ENCODE data around the gene FZD8. TPM values are rescaled to one million over a fixed set of nuclear protein-coding genes. Genes with fewer than 3 reads are reported as not detected.

The FZD8 gene
- total and polyA plus RNA-seq, 2 experiments from 2014 or later = 0.47 to 8.7 TPM

DNA sequence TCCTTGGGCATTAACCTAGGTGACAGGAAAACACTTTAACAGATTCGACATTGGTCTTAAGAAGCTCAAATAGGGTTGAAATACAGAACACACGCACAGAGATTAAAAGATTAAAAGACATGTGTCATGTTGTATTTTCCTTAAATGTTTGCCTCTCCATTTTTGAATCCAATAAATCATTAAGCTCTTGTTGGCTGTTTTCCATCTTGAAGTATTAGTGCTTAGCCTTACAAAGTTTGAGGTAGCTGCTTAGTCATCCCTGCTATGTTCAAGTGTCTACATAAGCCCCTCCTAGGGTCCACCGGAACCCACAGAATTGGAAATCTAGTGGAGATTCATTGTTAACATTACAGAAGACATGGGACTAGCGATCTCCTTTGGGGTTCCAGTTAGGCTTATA is 49.7 kb downstream of the FZD8 start (continued):
- no peak for TF ChIP-seq ZNF462 (CRISPR knock-in tag; IDR thresholded peaks at IDR 0.05)

GRCh38 chr10:35588836-35589235 is 53.3 kb downstream of the FZD8 start:
- Histone ChIP-seq H4K20me1 (replicated peaks; ENCODE audit: insufficient read depth) (no peaks in the 10 kb centered on the region), H3F3A (replicated peaks; ENCODE audit: low read depth) (no peaks in the 10 kb centered on the region; the same call in 1 of the 2 replicates), H3K9me2 (ENCODE audit: insufficient read depth) (peaks cover 15% of the 10 kb centered on the region), H3K36me3 (ENCODE audit: insufficient read depth) (no peaks in the 10 kb centered on the region), H3K4me3 (no peak overlapping the region), H3K79me2 (replicated peaks; ENCODE audit: insufficient read depth) (no peaks in the 10 kb centered on the region), H3K27ac (ENCODE audit: low read depth) (no peak overlapping the region), H3K4me1 (ENCODE audit: insufficient read depth) (peaks cover 13% of the 10 kb centered on the region; the same call in 1 of the 2 replicates), H2AFZ (no peak overlapping the region), H3K27me3 (ENCODE audit: insufficient read depth) (no peaks in the 10 kb centered on the region), H3K4me2 (no peak overlapping the region)
- Mint-ChIP-seq H3K4me3 (no peak overlapping the region), H3K9me3 (peaks cover 39% of the 10 kb centered on the region), H3K36me3 (ENCODE audit: low read depth) (peaks cover 30% of the 10 kb centered on the region), H3K27ac (no peak overlapping the region), H3K4me1 (peaks cover 8% of the 10 kb centered on the region), H3K27me3 (ENCODE audit: insufficient read depth, low read depth, poor library complexity) (peaks cover 2% of the 10 kb centered on the region)
- ATAC-seq (no peak), DNase-seq (ENCODE audit: low spot score) (no peak)
- TF ChIP-seq CREB1 (CRISPR knock-in tag; IDR thresholded peaks at IDR 0.05; ENCODE audit: low read depth) = no peak
- TF ChIP-seq, protein P1, sequence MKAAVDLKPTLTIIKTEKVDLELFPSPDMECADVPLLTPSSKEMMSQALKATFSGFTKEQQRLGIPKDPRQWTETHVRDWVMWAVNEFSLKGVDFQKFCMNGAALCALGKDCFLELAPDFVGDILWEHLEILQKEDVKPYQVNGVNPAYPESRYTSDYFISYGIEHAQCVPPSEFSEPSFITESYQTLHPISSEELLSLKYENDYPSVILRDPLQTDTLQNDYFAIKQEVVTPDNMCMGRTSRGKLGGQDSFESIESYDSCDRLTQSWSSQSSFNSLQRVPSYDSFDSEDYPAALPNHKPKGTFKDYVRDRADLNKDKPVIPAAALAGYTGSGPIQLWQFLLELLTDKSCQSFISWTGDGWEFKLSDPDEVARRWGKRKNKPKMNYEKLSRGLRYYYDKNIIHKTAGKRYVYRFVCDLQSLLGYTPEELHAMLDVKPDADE (IDR thresholded peaks at IDR 0.05) = no peak
- TF ChIP-seq, protein P2, sequence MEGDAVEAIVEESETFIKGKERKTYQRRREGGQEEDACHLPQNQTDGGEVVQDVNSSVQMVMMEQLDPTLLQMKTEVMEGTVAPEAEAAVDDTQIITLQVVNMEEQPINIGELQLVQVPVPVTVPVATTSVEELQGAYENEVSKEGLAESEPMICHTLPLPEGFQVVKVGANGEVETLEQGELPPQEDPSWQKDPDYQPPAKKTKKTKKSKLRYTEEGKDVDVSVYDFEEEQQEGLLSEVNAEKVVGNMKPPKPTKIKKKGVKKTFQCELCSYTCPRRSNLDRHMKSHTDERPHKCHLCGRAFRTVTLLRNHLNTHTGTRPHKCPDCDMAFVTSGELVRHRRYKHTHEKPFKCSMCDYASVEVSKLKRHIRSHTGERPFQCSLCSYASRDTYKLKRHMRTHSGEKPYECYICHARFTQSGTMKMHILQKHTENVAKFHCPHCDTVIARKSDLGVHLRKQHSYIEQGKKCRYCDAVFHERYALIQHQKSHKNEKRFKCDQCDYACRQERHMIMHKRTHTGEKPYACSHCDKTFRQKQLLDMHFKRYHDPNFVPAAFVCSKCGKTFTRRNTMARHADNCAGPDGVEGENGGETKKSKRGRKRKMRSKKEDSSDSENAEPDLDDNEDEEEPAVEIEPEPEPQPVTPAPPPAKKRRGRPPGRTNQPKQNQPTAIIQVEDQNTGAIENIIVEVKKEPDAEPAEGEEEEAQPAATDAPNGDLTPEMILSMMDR (conservative IDR thresholded peaks at IDR 0.05; ENCODE audit: low read depth in 2 of 2) = no peak
- no peak for TF ChIP-seq EZH2phosphoT487 (IDR thresholded peaks at IDR 0.05; ENCODE audit: unreplicated experiment)
- no peak for TF ChIP-seq ZNF331 (CRISPR knock-in tag; IDR thresholded peaks at IDR 0.05; ENCODE audit: low read depth)
- TF ChIP-seq JUNB (IDR thresholded peaks at IDR 0.05; ENCODE audit: unreplicated experiment) = no peak
- no peak for TF ChIP-seq ZNF114 (CRISPR knock-in tag; IDR thresholded peaks at IDR 0.05)
- TF ChIP-seq EZH2 (IDR thresholded peaks at IDR 0.05; ENCODE audit: low read depth, unreplicated experiment) = no peak

All from GM23338 (cell line).